ENCODE results near the gene ACP1.
A peak's percentile ranks its signal among the peaks of the same experiment; 100 is the strongest.

The ACP1 gene

DNA sequence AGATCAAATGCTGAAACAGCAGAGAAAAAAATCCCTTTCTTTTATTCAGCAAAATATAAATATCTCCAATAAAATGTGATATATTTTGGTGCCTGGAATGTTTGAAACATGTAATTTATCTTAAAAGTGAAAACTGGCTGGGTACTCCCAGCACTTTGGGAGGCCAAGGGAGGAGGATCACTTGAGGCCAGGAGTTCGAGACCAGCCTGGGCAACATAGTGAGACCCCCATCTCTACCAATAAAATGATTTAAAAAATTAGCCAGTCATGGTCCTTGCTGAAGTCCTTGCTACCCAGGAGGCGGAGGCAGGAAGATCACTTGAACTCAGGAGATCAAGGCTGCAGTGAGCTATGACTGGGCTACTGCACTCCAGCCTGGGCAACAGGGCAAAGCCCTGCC, 9.6 kb upstream of the ACP1 start:
- no peak for DNase-seq (ENCODE audit: low read depth)

DNA sequence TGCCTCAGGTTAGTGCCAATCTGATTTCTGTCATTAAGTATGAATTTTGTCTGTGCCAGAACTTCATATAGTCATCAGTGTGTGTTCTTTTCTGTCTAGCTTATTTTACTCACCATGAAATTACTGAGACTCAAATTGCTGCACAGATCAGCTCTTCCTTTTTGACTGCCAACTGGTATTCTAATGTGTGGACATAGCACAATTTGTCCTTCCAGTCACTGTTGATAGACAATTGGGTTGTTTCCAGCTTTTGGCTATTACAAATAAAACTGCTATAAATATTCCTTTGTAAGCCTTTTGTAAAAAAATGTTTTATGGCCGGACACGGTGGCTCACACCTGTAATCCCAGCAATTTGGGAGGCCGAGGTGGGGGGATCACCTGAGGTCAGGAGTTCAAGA, 8.7 kb upstream of the ACP1 start:
- no peak for DNase-seq (ENCODE audit: low read depth)

DNA sequence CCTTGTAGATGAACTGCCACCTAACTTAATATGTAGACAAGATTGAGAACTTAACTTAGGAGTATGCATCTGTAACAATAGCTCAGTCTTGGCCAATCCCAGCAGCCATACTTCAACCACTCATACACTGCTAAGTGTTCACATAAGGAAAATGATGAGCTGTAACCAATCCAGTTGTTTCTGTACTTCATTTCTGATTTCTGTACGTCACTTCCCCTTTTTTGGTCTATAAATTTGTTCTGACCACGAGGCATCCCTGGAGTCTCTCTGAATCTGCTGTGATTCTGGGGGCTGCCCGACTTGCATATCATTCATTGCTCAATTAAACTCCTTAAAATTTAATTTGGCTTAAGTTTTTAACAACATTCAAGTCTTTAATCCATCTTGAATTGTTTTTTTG, 7.3 kb upstream of the ACP1 start:
- no peak for DNase-seq (ENCODE audit: low read depth)

DNA sequence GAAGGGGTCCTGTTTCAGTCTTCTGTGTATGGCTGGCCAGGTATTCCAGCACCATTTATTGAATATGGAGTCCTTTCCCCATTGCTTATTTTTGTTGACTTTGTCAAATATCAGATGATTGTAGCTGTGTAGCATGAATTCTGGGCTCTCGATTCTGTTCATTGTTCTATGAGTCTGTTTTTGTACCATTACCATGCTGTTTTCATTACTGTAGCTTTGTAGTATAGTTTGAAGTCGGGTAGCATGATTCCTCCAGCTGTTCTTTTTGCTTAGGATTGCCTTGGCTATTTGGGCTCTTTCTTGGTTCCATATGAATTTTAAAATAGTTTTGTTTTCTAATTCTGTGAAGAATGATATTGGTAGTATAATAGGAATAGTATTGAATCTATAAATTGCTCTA, 6.9 kb upstream of the ACP1 start:
- DNase-seq (ENCODE audit: low read depth) = no peak

DNA sequence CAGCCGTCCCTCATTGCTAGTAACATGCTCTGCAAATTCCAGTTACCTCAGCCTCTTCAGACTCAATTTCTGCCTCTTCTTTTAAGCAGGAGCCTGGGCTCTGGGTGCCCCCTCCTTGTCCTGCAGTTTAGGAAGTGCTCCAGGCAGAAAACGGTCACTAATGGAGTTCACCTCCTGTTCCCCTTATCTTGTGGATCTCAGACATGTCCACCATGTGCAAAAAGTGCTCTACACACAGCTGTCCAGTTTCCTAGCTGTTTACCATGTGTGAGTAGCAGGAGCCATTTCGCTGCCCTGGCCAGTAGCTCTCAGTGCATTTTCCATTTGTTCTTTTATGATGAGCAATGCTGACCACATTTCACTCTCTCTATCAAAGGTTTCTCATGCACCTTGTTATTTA, 5.8 kb upstream of the ACP1 start:
- no peak for DNase-seq (ENCODE audit: low read depth)

DNA sequence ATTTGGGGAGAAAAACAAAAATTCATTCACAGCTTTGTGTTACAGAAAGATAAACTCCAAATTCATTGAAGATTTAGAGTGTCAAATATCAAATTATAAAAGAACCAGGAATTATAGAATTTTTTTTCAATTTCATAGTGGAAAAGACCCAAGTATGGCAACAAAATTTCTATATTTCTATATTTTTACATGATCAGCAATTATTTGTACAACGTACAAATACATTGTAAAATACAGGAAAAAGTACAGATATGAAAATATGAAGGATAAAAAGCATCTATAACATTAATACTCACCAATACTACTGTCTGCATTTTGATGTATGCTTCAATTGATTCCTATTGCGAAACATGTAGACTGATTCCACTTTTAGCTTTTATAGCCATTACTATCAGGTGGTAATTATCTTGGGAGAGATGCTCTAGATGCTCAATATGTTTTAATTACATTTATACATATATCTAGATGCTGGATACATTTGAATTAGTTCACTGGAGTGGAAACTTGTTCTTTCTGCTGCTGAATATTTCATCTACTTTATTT, 4.9 kb upstream of the ACP1 start:
- DNase-seq (ENCODE audit: low read depth) = no peak

DNA sequence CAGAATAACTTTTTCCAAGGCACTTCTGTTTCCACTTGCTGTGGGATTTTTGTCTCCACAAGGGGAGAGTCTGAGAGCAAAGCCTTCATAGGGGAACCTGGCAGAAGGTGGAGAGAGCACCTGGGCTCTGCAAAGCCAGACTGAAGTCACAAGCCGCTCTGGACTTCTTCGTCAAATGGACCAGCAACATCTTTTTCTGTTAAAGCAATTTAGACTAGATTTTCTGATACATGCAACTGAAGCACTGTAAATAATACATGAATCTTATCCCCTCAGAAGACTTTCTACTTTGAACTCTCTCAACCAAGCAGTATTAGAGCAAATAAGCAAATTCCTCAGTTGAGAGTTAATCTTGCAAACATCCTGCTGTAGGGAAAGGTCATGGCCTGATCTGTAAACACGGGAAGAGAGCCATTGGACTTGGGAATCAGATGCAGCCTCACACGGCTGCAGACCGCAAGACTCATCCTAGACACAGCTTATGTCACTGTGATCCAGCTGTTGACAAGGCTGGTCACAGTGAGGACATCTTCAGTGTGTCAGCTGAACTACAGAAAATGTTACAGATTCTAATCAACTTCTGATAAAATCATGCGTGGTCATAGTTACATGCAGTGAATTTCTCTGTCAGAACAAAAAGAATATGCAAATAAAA, 4.1 kb upstream of the ACP1 start:
- no peak for DNase-seq (ENCODE audit: low read depth)

DNA sequence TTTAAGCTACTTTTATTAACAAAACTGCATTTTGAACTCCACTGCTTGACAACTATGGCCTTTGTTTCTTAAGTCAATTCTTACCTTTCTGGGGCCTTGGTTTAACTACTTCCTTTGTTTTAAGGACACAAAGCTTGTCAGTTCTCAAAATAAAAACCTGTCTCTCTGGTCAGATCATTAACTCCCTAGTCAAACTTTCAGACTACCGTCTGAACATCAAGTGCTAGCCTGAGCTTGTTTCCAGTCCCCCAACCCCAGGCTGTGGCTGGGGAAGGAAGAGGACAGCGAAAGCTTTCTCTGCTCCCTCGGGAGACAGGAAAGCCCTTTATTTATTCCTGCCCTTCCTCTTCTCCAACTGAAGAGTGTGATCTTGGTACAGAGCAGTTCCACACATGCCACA, 2.6 kb upstream of the ACP1 start:
- no peak for DNase-seq (ENCODE audit: low read depth)

DNA sequence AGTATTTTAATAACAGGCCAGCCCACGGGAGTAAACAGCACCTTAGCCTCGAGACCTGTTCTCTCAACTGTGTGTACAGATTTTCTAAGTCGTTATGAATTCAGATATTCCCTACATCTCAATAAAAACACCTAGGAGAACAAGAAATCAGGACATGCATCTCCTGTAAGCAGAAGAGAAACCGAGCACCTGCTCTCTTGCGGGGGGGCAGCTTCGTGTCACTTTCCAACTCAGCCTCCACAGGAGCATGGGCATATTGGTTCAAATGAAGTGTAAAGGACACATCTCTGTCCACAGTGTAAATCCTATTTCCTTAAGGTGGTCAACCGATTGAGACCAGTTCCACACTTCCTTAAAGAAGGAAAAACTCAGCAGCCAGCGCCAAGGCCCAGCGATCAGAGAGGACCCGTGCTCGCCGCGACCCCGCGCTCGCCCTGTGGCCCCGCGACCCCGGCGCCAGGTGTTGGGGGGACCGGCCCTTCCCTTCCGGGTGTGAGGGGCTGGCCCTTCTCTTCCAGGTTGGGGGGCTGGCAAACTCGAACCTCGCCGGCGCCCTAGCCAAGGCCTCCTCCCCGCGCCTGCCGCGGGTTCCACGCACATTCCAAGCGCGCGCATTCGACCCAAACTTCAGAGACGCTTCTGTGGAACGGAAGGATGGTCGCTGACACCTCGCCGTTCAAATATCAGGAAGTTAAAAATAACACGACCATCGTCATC, 1.6 kb upstream of the ACP1 start:
- DNase-seq (ENCODE audit: low read depth) = no peak

DNA sequence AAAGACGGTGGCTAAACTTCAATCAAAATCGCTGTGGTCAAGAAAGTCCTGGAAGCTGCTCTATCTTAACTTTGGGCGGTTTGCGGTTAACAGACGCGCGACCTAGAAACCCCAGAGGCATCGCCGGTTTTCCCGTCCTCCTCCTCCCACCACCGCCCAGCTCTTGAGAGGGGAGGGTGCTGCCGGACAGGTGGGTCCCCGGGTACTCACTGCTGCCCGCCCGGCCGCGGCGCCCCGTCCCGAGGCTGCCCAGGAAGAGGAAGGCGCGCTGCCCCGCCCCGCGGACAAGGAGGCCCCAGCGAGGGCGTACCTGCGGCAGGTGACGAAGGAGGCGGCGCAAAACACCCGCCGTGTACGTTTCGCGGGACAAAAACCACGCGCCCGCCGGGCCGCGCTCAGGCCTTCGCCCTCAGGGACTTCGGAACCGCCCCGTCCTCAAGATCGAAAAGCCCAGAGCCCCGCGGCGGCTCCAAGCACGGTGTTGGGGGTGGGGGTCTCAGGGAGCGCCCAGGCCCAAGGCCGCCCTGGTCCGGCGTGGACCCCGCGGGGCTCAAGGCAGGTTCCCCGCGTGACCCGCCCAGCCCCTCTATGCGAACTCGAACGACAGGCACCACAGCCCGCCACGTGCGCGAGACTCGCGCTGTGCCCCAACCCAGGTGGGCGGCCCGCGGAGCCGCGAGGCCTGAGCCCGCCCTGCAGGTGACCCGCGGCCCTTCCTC, 814 bp upstream of the ACP1 start, which contains the start of gene SH3YL1:
Gene SH3YL1 (minus strand): TSS at position 259 of the 719 bp plus-strand sequence. CDS start 48 bp downstream, at position 211.
- DNase-seq (ENCODE audit: low read depth) = peak; percentile 45

DNA sequence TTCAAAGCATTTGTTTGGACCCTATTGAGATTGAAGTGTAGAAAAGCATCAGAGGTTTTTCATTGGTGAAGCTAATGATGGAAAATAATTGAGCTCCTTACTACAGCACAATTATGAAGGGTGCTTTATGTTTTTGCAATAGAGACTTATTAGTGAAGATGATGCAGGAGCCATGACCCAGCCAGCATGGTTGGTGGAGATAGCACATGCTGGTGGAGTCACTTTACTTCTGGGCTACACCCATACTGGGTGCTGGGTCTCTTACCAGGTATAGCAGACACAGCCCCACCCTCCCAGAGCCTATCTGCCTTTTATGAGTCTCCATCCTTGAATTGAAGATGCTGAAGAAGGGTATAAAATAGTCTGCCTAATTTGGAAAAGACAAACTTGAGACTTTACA, 3.6 kb downstream of the ACP1 start:
- no peak for DNase-seq (ENCODE audit: low read depth)

DNA sequence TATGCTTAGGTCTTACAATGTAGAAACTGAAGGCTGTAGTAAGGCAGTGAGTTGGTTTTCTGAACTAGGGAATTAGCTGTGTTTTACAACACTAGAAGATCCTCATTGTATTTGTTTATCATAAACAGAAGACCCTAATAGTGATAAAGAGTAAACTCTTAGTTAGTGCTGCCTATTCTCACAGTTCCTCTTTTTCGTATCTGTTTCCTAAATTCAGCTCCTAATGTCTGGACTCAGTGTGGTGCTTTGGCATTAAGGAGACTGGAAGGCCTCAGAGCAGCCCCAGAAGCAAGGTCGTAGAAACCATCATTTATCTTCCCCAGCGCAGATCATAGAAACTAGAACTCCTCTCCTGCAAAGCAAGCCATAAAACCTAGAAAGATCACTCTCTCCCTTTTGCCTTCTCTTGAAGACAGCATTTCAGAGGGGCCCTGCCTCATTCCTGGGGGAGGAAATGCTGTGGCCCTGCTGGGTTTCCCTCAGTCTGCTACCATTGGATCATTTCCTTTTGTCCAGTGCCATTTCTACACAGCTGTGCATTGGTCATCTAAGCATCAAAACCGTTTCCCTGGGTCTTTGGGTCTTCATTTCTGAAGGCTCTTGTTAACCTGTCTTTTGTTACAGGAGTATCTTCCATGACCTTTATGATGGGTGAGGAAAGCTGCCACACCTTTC, 4.7 kb downstream of the ACP1 start:
- no peak for DNase-seq (ENCODE audit: low read depth)

DNA sequence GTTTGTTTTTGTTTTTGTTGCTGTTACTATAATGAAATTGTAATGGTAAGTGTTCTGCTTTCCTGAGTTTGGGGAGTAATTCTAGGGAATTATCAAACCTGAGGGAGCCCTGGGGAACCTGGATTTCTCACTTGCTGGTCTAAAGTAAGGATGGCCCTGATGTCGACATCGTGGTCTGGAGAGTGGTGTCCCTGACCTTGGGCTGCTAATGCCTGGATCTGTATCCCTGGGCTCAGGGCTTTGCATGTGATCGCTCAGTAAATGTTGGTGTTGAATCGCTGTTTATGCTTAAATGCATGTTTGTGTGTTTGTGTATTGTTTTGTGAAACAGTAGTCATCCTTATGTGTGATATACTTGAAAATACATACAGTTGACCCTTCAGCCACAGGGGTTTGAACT, 6.1 kb downstream of the ACP1 start:
- DNase-seq (ENCODE audit: low read depth) = no peak

DNA sequence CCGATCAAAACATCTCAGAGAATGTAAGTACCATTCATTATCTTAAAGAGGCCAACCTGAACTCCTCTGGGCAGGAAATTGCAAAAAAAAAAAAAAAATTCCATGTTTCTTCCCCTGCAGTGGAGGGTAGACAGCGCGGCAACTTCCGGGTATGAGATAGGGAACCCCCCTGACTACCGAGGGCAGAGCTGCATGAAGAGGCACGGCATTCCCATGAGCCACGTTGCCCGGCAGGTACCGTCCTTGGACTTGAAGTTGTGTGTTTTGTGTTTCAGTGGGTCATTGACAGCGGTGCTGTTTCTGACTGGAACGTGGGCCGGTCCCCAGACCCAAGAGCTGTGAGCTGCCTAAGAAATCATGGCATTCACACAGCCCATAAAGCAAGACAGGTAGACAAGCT, 7.2 kb downstream of the ACP1 start:
- no peak for DNase-seq (ENCODE audit: low read depth)

DNA sequence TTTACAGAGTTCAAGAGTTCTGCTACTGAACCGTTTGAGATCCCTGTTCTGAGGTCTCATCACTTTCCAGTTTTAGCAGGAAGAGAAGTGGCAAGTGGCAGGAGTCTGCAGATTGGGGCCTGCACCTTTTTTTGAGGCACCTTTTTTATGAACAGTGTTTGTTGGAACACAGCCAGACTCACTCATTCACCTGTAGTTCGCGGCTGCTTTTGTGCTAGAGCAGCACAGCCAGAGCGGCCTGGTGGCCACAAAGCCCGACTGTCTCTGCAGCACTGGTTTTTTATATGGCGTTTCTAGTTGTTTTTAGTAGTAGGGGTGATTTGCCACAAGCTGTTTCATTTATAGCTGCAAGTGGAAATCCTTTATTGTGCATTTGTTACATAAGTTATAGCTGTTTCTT, 8.6 kb downstream of the ACP1 start:
- no peak for DNase-seq (ENCODE audit: low read depth)

DNA sequence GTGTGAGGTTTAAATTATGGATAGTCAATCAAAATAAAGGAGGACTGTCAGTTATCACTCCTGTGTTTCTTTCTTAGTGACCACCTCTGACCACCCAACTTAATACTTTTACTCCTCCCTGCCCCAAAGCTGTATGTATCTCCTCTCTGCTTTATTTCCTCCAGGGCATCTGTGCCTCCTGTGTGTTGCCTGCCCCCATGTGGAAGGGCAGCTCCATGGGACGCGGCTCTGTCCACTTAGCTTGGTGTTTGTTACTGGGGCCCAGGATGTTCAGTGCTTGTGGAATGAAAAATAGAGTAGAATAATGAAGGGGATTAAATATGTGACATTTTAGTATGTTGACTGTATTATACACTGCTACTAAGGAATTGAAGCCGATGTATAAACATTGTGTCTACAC, 9.8 kb downstream of the ACP1 start:
- DNase-seq (ENCODE audit: low read depth) = no peak

DNA sequence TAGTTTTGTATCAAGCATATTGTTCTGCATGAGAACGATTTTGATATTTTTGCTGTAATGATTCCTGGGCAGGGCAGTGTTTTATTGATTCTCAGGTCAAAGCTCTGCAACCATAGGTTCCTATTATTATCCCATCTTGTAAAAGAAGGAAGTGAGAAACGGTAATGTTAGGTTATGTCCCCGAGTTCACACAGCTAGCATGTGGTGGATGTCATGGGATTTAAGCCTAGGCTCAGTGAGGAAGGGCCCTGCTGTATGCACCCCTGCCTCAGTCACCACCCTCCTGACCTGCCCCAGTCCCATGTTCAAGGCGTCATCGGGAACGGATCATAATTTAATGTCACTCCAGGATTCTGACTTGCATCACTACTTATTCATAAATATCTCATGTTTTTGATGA, 10.7 kb downstream of the ACP1 start:
- DNase-seq (ENCODE audit: low read depth) = no peak

DNA sequence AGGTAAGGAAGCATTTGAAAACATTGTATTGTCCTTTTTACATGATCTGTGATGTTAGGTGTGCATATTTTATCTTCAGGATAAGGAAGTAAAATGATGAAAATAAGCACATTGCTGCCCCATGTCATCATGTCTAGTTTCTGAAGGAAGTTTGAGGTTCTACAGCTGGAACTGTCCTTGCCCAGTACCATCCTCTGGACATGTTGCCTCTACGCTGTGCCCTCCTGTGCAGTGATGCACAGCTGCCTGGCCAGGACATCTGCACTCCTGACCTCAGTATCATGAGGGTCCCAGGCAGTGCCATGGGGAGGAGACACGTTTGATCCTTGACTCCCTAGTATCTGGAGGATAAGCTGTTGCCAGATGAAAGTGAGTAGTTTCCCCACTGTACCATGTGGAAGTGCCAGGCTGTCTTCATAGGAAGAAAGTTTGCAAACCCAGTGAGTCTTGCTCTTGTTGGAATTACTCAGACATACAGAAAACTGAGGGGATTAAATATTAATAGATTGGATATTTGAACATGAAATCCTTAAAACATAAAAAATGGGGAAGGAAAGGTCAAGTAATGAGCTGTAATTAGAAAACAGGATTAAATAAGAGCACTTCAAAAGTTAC, 13.7 kb downstream of the ACP1 start:
- DNase-seq (ENCODE audit: low read depth) = no peak

DNA sequence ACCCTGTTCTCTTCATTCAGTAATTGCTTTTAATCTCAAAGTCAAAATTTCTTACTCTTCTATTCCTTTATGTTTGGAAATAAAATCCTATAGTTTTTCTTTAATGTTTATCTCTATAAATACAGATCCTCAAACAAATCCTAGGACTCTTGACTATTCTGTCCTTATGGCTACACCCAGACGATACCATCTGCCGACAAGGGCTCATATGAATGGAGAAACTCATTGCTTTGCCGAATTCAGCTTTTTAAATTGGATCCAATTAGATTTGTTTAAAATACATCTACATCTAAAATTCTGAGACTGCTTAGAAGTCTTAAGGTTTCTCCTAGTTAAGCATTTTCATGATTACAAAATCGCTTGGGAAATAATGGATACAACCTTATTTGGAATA, 14.2 kb downstream of the ACP1 start:
- DNase-seq (ENCODE audit: low read depth) = no peak

DNA sequence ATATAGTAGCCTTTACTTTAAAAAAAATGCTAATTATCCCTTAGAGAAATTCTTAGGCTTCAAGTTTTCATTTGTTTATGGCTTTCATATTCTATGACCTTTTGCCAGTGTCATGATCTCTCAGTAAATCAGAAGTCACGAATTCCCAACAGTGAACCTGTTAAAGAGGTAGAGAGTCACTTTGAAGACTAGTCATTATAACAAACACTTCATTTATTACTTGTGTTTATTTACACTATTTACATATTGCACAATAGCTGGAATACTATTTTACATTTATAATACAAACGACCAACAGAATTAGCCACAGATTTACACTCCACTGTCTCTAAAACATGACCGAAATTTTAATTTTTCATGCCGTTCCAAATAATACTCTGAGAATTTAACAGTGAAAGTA, 14.6 kb downstream of the ACP1 start:
- no peak for DNase-seq (ENCODE audit: low read depth)

DNA sequence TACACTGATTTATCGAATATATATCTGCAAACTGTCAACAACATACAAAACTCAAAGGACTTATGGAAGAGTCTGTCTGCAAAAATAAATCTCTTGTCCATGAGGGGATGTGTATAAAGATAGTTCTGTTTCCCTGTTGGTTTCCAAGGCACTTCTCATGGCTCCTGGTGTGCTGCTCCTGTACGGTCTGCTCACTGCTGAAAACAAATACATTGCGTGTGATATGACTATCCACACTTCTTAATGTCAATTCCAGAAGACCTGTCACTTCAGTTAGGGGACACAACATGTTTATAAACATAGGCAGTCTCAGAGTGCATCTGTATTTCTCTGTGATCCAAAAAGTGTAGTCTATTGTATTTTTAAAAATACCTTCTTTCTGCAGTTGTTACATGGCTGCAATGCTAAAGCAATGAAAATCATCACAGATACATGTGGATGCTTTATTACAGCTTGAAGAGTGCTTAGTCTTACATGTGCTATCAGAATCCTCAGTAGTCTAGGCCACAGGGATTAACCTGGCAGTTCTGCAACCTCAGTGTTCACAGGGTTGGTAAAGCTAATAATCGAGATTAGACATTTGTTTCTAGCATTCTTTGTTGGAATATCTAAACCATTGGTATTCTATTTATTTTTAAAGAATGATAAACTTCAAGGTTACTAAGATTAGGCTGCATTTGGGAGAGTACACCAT, 15.4 kb downstream of the ACP1 start:
- no peak for DNase-seq (ENCODE audit: low read depth)

All from activated T-helper 9 cell treated with anti-CD3 and anti-CD28 coated beads, Interleukin-2, amount 50 U/mL, for 16 hours (primary cell).